Stomach smooth muscle (tissue), 2 donors: ENCODE results near the gene ZSWIM5.
"Not testable (repeated sequence)": the region's sequence is repeated elsewhere in the genome, so short reads cannot be mapped to it uniquely, and the experiment has no call there.

Source experiments
- H3K27ac ChIP-seq: one replicate; pipeline ENCODE4 v1.7.0; 2013; ENCODE audit warnings: mild to moderate bottlenecking, low read length, inconsistent platforms
- H3K27me3 ChIP-seq, 2 donors: one replicate each; pipeline ENCODE4 v1.7.0; 2013; ENCODE audit warnings: low read length in 2 of 2; ENCODE audit not compliant: insufficient read depth in 2 of 2, control insufficient read depth in 1 of 2
- H3K36me3 ChIP-seq, 2 donors: one replicate each; pipeline ENCODE4 v1.7.0; 2013; ENCODE audit warnings: low read length in 2 of 2; ENCODE audit not compliant: control insufficient read depth in 2 of 2, insufficient read depth in 2 of 2
- H3K4me1 ChIP-seq: one replicate; pipeline ENCODE4 v1.7.0; 2013; ENCODE audit warnings: low read length; ENCODE audit not compliant: control insufficient read depth, insufficient read depth
- H3K4me3 ChIP-seq, 2 donors: one replicate each; pipeline ENCODE4 v1.7.0; 2013; ENCODE audit warnings: low read length in 2 of 2
- H3K9ac ChIP-seq, 2 donors: one replicate each; pipeline ENCODE4 v1.7.0; 2013; ENCODE audit warnings: low read length in 2 of 2, mild to moderate bottlenecking in 1 of 2
- H3K9me3 ChIP-seq, 2 donors: one replicate each; pipeline ENCODE4 v1.7.0; 2013; ENCODE audit warnings: low read length in 2 of 2; ENCODE audit not compliant: control insufficient read depth in 2 of 2
- donor health status: healthy.
- donor health status: Pancreatic carcinoma.

Gene ZSWIM5

GRCh38 chr1:45004281-45004920 lies 202.0 kb downstream of the ZSWIM5 start:
- H3K9ac ChIP-seq, result no peak overlapping the region
- peaks cover 52 to 71% of the 10 kb centered on the region in 2 donors for H3K36me3 ChIP-seq
- H3K4me1 ChIP-seq, result peaks cover 9% of the 10 kb centered on the region
- no peaks in the 10 kb centered on the region for H3K9me3 ChIP-seq
- no peaks in the 10 kb centered on the region for H3K27me3 ChIP-seq
- H3K4me3 ChIP-seq, result no peak overlapping the region
- no peak overlapping the region for H3K27ac ChIP-seq

GRCh38 chr1:45003741-45004140 lies 202.7 kb downstream of the ZSWIM5 start:
- Histone ChIP-seq H3K36me3 (peaks cover 47 to 64% of the 10 kb centered on the region in 2 donors), H3K9me3 (no peaks in the 10 kb centered on the region)

GRCh38 chr1:45002650-45003645 lies 203.5 kb downstream of the ZSWIM5 start:
- H3K4me3 ChIP-seq, result no peak overlapping the region
- no peaks in the 10 kb centered on the region for H3K9me3 ChIP-seq
- no peaks in the 10 kb centered on the region for H3K27me3 ChIP-seq
- H3K4me1 ChIP-seq, result no peaks in the 10 kb centered on the region
- H3K9ac ChIP-seq, result no peak overlapping the region
- peaks cover 39 to 56% of the 10 kb centered on the region in 2 donors for H3K36me3 ChIP-seq
- no peak overlapping the region for H3K27ac ChIP-seq

More at GRCh38 chr1:45003741-45004140, 202.7 kb downstream of the ZSWIM5 start:
- no peak overlapping the region for H3K9ac ChIP-seq
- no peak overlapping the region for H3K4me3 ChIP-seq
- H3K27me3 ChIP-seq, result no peaks in the 10 kb centered on the region
- H3K4me1 ChIP-seq, result peaks cover 2% of the 10 kb centered on the region
- no peak overlapping the region for H3K27ac ChIP-seq

GRCh38 chr1:45001576-45001975 lies 204.8 kb downstream of the ZSWIM5 start:
- H3K9ac ChIP-seq, H3K4me3 ChIP-seq, H3K4me1 ChIP-seq, H3K27ac ChIP-seq, H3K27me3 ChIP-seq, H3K9me3 ChIP-seq: not testable (repeated sequence)
- H3K36me3 ChIP-seq, result peaks cover 26 to 42% of the 10 kb centered on the region in 2 donors

- Histone ChIP-seq H3K36me3 (peaks cover 26 to 42% of the 10 kb centered on the region in 2 donors), H3K9ac (no peak overlapping the region), H3K27ac (no peak overlapping the region), H3K9me3 (no peaks in the 10 kb centered on the region), H3K4me1 (no peaks in the 10 kb centered on the region), H3K27me3 (no peaks in the 10 kb centered on the region), H3K4me3 (no peak overlapping the region)
Observed at GRCh38 chr1:45001011-45001481, 205.4 kb downstream of the ZSWIM5 start.

- no peaks in the 10 kb centered on the region for H3K4me1 ChIP-seq
- H3K9ac ChIP-seq, result no peak overlapping the region
- H3K27ac ChIP-seq, result no peak overlapping the region
- no peaks in the 10 kb centered on the region for H3K27me3 ChIP-seq
- H3K9me3 ChIP-seq, result no peaks in the 10 kb centered on the region
- H3K36me3 ChIP-seq, result peaks cover 12 to 24% of the 10 kb centered on the region in 2 donors
- H3K4me3 ChIP-seq, result no peak overlapping the region
Observed at GRCh38 chr1:44999232-44999631, 207.2 kb downstream of the ZSWIM5 start.

- Histone ChIP-seq H3K4me1 (no peaks in the 10 kb centered on the region), H3K36me3 (no peaks in the 10 kb centered on the region), H3K27ac (no peak overlapping the region), H3K27me3 (no peaks in the 10 kb centered on the region), H3K9me3 (no peaks in the 10 kb centered on the region), H3K4me3 (no peak overlapping the region), H3K9ac (no peak overlapping the region)
Observed at GRCh38 chr1:44995467-44996238, 210.8 kb downstream of the ZSWIM5 start.

GRCh38 chr1:44994309-44994898 lies 212.0 kb downstream of the ZSWIM5 start:
- Histone ChIP-seq H3K27me3 (no peaks in the 10 kb centered on the region), H3K36me3 (no peaks in the 10 kb centered on the region), H3K9ac (no peak overlapping the region), H3K27ac (no peak overlapping the region), H3K9me3 (no peaks in the 10 kb centered on the region), H3K4me3 (no peak overlapping the region), H3K4me1 (no peaks in the 10 kb centered on the region)

- Histone ChIP-seq H3K36me3 (no peaks in the 10 kb centered on the region), H3K27ac (no peak overlapping the region), H3K9ac (no peak overlapping the region), H3K27me3 (no peaks in the 10 kb centered on the region), H3K4me1 (peaks cover 12% of the 10 kb centered on the region), H3K4me3 (no peak overlapping the region), H3K9me3 (no peaks in the 10 kb centered on the region)
Observed at GRCh38 chr1:44988531-44989156, 217.8 kb downstream of the ZSWIM5 start.
